ENCODE results near the gene ANXA1. TPM values are rescaled to one million over a fixed set of nuclear protein-coding genes. Genes with fewer than 3 reads are reported as not detected.

Gene ANXA1
- total and polyA plus RNA-seq, 9 donors, result 67.5 to 472 (median 110) TPM

DNA sequence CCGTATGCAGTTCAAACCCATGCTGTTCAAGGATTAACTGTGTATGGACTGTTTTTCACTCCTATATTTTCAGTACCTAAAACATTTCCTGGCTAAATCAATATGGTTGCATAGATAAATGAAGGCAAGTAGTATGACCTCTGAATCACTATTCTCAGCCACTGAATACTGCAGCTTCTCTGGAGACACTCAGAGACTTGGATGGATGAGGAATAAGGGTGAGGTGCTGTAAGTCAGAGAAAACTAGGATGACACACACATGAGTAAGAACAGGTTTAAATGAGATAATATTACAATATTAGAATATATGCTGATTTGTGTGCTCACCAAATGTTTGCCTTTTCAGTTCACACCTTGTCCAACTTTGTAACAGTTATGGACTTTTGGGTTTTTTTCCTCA lies 26.0 kb upstream of the ANXA1 start:
- TF ChIP-seq EP300 (IDR thresholded peaks at IDR 0.05), result no peak
- TF ChIP-seq POLR2A (IDR thresholded peaks at IDR 0.05), result no peak
- TF ChIP-seq CTCF (IDR thresholded peaks at IDR 0.05), result no peak
- intact Hi-C loops (cut with DNase I), result no loop called here
- Histone ChIP-seq H3K9me3 (no peaks in the 10 kb centered on the region), H3K27me3 (no peaks in the 10 kb centered on the region), H3K36me3 (no peaks in the 10 kb centered on the region), H3K4me1 (ENCODE audit: insufficient read depth) (no peaks in the 10 kb centered on the region), H3K27ac (no peak overlapping the region), H3K4me3 (no peak overlapping the region)
- 78 to 80% (median 78%) methylated on average over 1 of the region's 1 CpG for WGBS, 3 donors
- no peak for DNase-seq

GRCh38 chr9:73129941-73130685 lies 21.6 kb upstream of the ANXA1 start:
- 86 to 93% (median 92%) methylated on average over 6 of the region's 6 CpGs for WGBS, 3 donors

GRCh38 chr9:73131461-73131860 lies 20.2 kb upstream of the ANXA1 start:
- H3K4me3 ChIP-seq, result no peak overlapping the region
- DNase-seq, result no peak
- TF ChIP-seq EP300 (IDR thresholded peaks at IDR 0.05), result no peak
- TF ChIP-seq POLR2A (IDR thresholded peaks at IDR 0.05), result no peak
- no peak for TF ChIP-seq CTCF (IDR thresholded peaks at IDR 0.05)
- H3K36me3 ChIP-seq, result no peaks in the 10 kb centered on the region
- H3K27me3 ChIP-seq, result no peaks in the 10 kb centered on the region
- WGBS, 3 donors, result 81 to 85% (median 81%) methylated on average over 4 of the region's 4 CpGs
- intact Hi-C loops (cut with DNase I), result no loop called here
- peaks cover 1% of the 10 kb centered on the region for H3K4me1 ChIP-seq (ENCODE audit: insufficient read depth)
- H3K9me3 ChIP-seq, result no peaks in the 10 kb centered on the region
- no peak overlapping the region for H3K27ac ChIP-seq

More at GRCh38 chr9:73129941-73130685, 21.6 kb upstream of the ANXA1 start:
- Histone ChIP-seq H3K9me3 (no peaks in the 10 kb centered on the region), H3K27ac (no peak overlapping the region), H3K36me3 (no peaks in the 10 kb centered on the region), H3K4me3 (no peak overlapping the region), H3K27me3 (no peaks in the 10 kb centered on the region), H3K4me1 (ENCODE audit: insufficient read depth) (peaks cover 1% of the 10 kb centered on the region)
- intact Hi-C loops (cut with DNase I), result no loop called here
- DNase-seq, result no peak
- TF ChIP-seq CTCF (IDR thresholded peaks at IDR 0.05), result no peak
- TF ChIP-seq EP300 (IDR thresholded peaks at IDR 0.05), result no peak
- TF ChIP-seq POLR2A (IDR thresholded peaks at IDR 0.05), result no peak

GRCh38 chr9:73132034-73132776 lies 19.5 kb upstream of the ANXA1 start:
- Histone ChIP-seq H3K9me3 (no peaks in the 10 kb centered on the region), H3K4me1 (ENCODE audit: insufficient read depth) (peaks cover 1% of the 10 kb centered on the region), H3K4me3 (peak overlapping the region; percentile 28), H3K36me3 (no peaks in the 10 kb centered on the region), H3K27ac (peak overlapping the region in 1 of 2 donors; percentile 31), H3K27me3 (no peaks in the 10 kb centered on the region)
- TF ChIP-seq CTCF (IDR thresholded peaks at IDR 0.05), result no peak
- TF ChIP-seq POLR2A (IDR thresholded peaks at IDR 0.05), result peak; percentile 33
- peak; percentile 66 to 77 (median 66) for DNase-seq
- intact Hi-C loops (cut with DNase I), result no loop called here
- 1% methylated on average over 15 of the region's 15 CpGs for WGBS, 3 donors
